ENCODE results near the gene SORT1. TPM values are rescaled to one million over a fixed set of nuclear protein-coding genes. Genes with fewer than 3 reads are reported as not detected.

SORT1 gene
- total and polyA plus RNA-seq, 2 of the 8 experiments (the other 6 are each of a cell fraction or from before 2014, with no cell fraction given), result 18.7 to 69.6 TPM

DNA sequence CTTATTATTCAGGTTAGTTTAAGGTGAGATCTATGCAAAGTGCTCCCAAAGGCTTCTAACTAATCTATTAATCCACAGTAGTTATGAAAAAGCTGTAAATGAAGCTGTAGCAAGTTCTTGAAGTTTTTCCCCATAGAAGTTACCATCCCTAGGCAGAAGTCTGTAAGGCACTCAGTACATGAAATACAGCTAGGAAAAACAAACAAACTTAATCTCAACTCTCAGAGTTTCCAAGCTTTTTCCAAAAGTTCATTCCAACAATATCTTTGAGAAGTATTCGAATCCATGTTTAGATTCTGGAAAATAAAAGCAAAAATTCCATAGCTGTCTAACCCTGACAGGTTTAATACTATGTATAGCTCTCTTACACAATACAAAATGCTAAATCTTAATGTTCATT, 41.2 kb downstream of the SORT1 start:
- Histone ChIP-seq H3K23me2 (ENCODE audit: low read depth, low read length) (no peaks in the 10 kb centered on the region), H3K27me3 (replicated peaks in 1 of 4; ENCODE audit: control insufficient read depth in 3 of 4, extremely low read depth in 1 of 4, insufficient read depth in 3 of 4, low read length in 3 of 4) (no peaks in the 10 kb centered on the region), H3K4me2 (ENCODE audit: insufficient read depth in 1 of 2, low read depth in 2 of 2, low read length in 2 of 2) (no peak overlapping the region), H2BK120ac (replicated peaks; ENCODE audit: low read depth, low read length) (no peak overlapping the region), H2BK20ac (ENCODE audit: low read length) (no peak overlapping the region), H3K4me3 (ENCODE audit: extremely low read depth in 1 of 4, insufficient read depth in 2 of 4, low read depth in 3 of 4, low read length in 4 of 4) (no peak overlapping the region), H3K4me1 (replicated peaks in 1 of 4; ENCODE audit: control insufficient read depth in 3 of 4, insufficient read depth in 4 of 4, low read length in 3 of 4) (peaks cover 1 to 6% (median 4%) of the 10 kb centered on the region in 4 experiments; a peak in 5 of 7 replicates), H4K20me1 (replicated peaks in 1 of 2; ENCODE audit: control insufficient read depth in 1 of 2, insufficient read depth in 2 of 2, low read length in 2 of 2) (no peaks in the 10 kb centered on the region), H2AFZ (ENCODE audit: low read length) (no peak overlapping the region), H3K4ac (replicated peaks; ENCODE audit: insufficient read length, low read depth, low read length) (no peak overlapping the region), H3K18ac (ENCODE audit: extremely low read depth, low read length) (no peak overlapping the region), H2BK12ac (ENCODE audit: low read depth, low read length) (no peak overlapping the region), H4K8ac (ENCODE audit: extremely low read depth, insufficient read depth, low read length) (no peak overlapping the region), H2BK5ac (ENCODE audit: low read depth, low read length) (no peak overlapping the region), H3K56ac (replicated peaks; ENCODE audit: insufficient read length, low read depth, low read length) (no peak overlapping the region), H3K9me3 (ENCODE audit: insufficient read depth in 2 of 2, low read depth in 1 of 2, low read length in 1 of 2) (no peaks in the 10 kb centered on the region), H3K79me2 (ENCODE audit: control insufficient read depth in 1 of 2, insufficient read depth in 2 of 2, low read length in 2 of 2) (no peaks in the 10 kb centered on the region), H3K79me1 (ENCODE audit: low read depth, low read length) (no peaks in the 10 kb centered on the region; the same call in 1 of the 2 replicates), H2AK5ac (ENCODE audit: low read depth, low read length) (no peak overlapping the region), H3K9ac (replicated peaks in 1 of 4; ENCODE audit: extremely low read depth in 1 of 4, low read depth in 3 of 4, low read length in 3 of 4) (no peak overlapping the region), H2BK15ac (ENCODE audit: low read length) (no peak overlapping the region), H4K91ac (replicated peaks; ENCODE audit: insufficient read length, low read length) (no peak overlapping the region), H4K5ac (ENCODE audit: insufficient read length, low read depth, low read length) (no peak overlapping the region), H3K27ac (ENCODE audit: low read depth, low read length) (no peak overlapping the region), H3K36me3 (ENCODE audit: control insufficient read depth in 2 of 4, insufficient read depth in 4 of 4, low read length in 3 of 4) (peaks cover 0 to 15% (median 7%) of the 10 kb centered on the region in 4 experiments; a peak in 6 of 8 replicates), H3K23ac (ENCODE audit: insufficient read length) (no peak overlapping the region), H3K14ac (ENCODE audit: insufficient read length) (no peak overlapping the region)
- ChIA-PET CTCF (ENCODE audit: partially characterized antibody) (interaction anchor here (0.6 to 1.6 kb wide), 5 partner anchors 19 to 136 kb away, joined by 3 to 4 read pairs (median 3); no protein-coding TSS in a partner anchor), POLR2A (ENCODE audit: partially characterized antibody) (interaction anchor here (1.3 to 2.1 kb wide), 2 partner anchors 9 to 42 kb away, joined by 3 to 6 read pairs; partner anchors contain the start of gene SORT1)
- TF ChIP-seq CBX8 (IDR thresholded peaks at IDR 0.05; ENCODE audit: borderline replicate concordance, low read depth, low read length) (no peak), TEAD4 (IDR thresholded peaks at IDR 0.05; ENCODE audit: low read depth, low read length) (no peak), TBP (IDR thresholded peaks at IDR 0.05; ENCODE audit: low read depth, low read length) (no peak), HDAC2 (IDR thresholded peaks at IDR 0.05; ENCODE audit: borderline replicate concordance in 1 of 2, low read depth in 2 of 2, low read length in 2 of 2) (no peak), BCL11A (IDR thresholded peaks at IDR 0.05; ENCODE audit: low read depth in 2 of 2, low read length in 2 of 2) (no peak), POLR2AphosphoS5 (IDR thresholded peaks at IDR 0.05; ENCODE audit: low read depth, low read length) (no peak), YY1 (IDR thresholded peaks at IDR 0.05; ENCODE audit: low read depth, low read length) (no peak), SP2 (IDR thresholded peaks at IDR 0.05; ENCODE audit: low read length) (no peak), SP4 (IDR thresholded peaks at IDR 0.05; ENCODE audit: low read length) (no peak), ZNF274 (IDR thresholded peaks at IDR 0.05; ENCODE audit: borderline replicate concordance, extremely low read depth, low read length) (no peak), PHF8 (conservative IDR thresholded peaks at IDR 0.05; ENCODE audit: low read depth, low read length) (no peak), RAD21 (IDR thresholded peaks at IDR 0.05 in 1 of 2, conservative IDR thresholded peaks at IDR 0.05 in 1 of 2; ENCODE audit: low read depth in 2 of 2, low read length in 2 of 2) (no peak)
- TF ChIP-seq, protein P1, sequence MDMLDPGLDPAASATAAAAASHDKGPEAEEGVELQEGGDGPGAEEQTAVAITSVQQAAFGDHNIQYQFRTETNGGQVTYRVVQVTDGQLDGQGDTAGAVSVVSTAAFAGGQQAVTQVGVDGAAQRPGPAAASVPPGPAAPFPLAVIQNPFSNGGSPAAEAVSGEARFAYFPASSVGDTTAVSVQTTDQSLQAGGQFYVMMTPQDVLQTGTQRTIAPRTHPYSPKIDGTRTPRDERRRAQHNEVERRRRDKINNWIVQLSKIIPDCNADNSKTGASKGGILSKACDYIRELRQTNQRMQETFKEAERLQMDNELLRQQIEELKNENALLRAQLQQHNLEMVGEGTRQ (IDR thresholded peaks at IDR 0.05; ENCODE audit: low read length), result no peak
- DNase-seq (ENCODE audit: low read depth in 1 of 2, low spot score in 2 of 2) (no peak), FAIRE-seq (no peak)
- WGBS, 2 experiments (ENCODE audit: extremely low coverage in 1 of 2, insufficient coverage in 1 of 2, insufficient read length in 1 of 2, insufficient replicate concordance in 2 of 2, low coverage in 1 of 2, low lambda C conversion rate in 2 of 2, missing lambda C conversion rate in 1 of 2), result 88% methylated on average over 1 of the region's 1 CpG; no CpG with 5 or more reads in 1 of the 2 experiments
